HL-60 (cell line): ENCODE measurements around the gene FAM170B.

ENCODE experiments used
- DNase-seq, 2 experiments: peaks; one replicate each; pipeline ENCODE4 v3.0.0-alpha.2; 2010 to 2020; ENCODE audit warnings: low read depth in 1 of 2, low spot score in 1 of 2
- H3K27ac ChIP-seq: fragments of 250-450 bp; sonication (Bioruptor Pico); replicated peaks from 2 replicates; pipeline ENCODE4 v1.5.1; 2020; ENCODE audit warnings: mild to moderate bottlenecking, moderate library complexity
- H3K27me3 ChIP-seq: fragments of 250-450 bp; sonication (Bioruptor Pico); 2 replicates; pipeline ENCODE4 v1.5.1; 2021; ENCODE audit warnings: mild to moderate bottlenecking, moderate library complexity; ENCODE audit not compliant: insufficient read depth, poor library complexity, severe bottlenecking
- H3K4me3 ChIP-seq: replicated peaks from 2 replicates; pipeline ENCODE4 v1.5.1; 2011; ENCODE audit warnings: mild to moderate bottlenecking, control low read depth, low read length; ENCODE audit not compliant: insufficient read depth
- GABPA ChIP-seq: IDR thresholded peaks from 2 replicates; pipeline ENCODE4 v1.6.1; 2012; ENCODE audit warnings: low read depth
- POLR2AphosphoS5 ChIP-seq: IDR thresholded peaks from 2 replicates; pipeline ENCODE4 v1.6.1; 2012; ENCODE audit warnings: low read depth
- SPI1 ChIP-seq: IDR thresholded peaks from 2 replicates; pipeline ENCODE4 v1.6.1; 2012; ENCODE audit warnings: low read depth, mild to moderate bottlenecking, borderline replicate concordance
- TF ChIP-seq, protein P1 (sequence below): IDR thresholded peaks from one replicate; pipeline ENCODE4 v1.5.1; 2011; ENCODE audit warnings: low read length, control low read depth, inconsistent platforms; ENCODE audit not compliant: insufficient read depth
- TF ChIP-seq, protein P2 (sequence below): IDR thresholded peaks from 2 replicates; pipeline ENCODE4 v1.6.1; 2012; ENCODE audit warnings: low read depth; ENCODE audit not compliant: insufficient replicate concordance

Gene FAM170B

DNA sequence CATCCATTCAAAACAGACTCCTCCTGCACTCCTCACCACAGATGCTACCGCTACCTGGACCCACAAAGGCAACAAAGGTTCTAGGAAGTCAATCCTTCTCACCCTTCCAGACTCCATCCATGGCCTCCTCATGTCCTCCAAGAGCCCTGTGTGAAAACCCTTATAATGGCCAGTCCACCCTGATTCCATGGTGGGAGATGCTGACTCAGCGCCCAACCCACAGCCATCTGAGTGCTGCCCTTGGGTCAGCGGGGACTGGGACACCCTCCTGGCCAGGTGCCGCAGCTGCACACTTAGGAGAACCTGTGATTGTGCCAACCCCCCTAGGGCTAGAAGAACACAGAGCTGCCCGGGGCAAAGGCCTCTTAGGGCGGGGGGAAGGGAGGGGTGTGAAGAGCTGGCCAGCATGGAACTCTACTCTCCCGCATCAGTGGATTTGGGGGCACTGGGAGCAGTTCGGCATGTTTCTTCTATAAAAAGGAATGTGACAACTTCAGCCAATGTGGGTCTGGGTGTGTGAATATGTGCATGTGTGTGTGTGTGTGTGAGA, 29.0 kb upstream of the FAM170B start:
- Histone ChIP-seq H3K27ac (no peak overlapping the region), H3K4me3 (no peak overlapping the region), H3K27me3 (no peaks in the 10 kb centered on the region)
- DNase-seq = no peak
- TF ChIP-seq SPI1 (no peak), POLR2AphosphoS5 (no peak), GABPA (no peak)
- TF ChIP-seq, protein P1, sequence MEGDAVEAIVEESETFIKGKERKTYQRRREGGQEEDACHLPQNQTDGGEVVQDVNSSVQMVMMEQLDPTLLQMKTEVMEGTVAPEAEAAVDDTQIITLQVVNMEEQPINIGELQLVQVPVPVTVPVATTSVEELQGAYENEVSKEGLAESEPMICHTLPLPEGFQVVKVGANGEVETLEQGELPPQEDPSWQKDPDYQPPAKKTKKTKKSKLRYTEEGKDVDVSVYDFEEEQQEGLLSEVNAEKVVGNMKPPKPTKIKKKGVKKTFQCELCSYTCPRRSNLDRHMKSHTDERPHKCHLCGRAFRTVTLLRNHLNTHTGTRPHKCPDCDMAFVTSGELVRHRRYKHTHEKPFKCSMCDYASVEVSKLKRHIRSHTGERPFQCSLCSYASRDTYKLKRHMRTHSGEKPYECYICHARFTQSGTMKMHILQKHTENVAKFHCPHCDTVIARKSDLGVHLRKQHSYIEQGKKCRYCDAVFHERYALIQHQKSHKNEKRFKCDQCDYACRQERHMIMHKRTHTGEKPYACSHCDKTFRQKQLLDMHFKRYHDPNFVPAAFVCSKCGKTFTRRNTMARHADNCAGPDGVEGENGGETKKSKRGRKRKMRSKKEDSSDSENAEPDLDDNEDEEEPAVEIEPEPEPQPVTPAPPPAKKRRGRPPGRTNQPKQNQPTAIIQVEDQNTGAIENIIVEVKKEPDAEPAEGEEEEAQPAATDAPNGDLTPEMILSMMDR = no peak
- TF ChIP-seq, protein P2, sequence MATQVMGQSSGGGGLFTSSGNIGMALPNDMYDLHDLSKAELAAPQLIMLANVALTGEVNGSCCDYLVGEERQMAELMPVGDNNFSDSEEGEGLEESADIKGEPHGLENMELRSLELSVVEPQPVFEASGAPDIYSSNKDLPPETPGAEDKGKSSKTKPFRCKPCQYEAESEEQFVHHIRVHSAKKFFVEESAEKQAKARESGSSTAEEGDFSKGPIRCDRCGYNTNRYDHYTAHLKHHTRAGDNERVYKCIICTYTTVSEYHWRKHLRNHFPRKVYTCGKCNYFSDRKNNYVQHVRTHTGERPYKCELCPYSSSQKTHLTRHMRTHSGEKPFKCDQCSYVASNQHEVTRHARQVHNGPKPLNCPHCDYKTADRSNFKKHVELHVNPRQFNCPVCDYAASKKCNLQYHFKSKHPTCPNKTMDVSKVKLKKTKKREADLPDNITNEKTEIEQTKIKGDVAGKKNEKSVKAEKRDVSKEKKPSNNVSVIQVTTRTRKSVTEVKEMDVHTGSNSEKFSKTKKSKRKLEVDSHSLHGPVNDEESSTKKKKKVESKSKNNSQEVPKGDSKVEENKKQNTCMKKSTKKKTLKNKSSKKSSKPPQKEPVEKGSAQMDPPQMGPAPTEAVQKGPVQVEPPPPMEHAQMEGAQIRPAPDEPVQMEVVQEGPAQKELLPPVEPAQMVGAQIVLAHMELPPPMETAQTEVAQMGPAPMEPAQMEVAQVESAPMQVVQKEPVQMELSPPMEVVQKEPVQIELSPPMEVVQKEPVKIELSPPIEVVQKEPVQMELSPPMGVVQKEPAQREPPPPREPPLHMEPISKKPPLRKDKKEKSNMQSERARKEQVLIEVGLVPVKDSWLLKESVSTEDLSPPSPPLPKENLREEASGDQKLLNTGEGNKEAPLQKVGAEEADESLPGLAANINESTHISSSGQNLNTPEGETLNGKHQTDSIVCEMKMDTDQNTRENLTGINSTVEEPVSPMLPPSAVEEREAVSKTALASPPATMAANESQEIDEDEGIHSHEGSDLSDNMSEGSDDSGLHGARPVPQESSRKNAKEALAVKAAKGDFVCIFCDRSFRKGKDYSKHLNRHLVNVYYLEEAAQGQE = no peak

DNA sequence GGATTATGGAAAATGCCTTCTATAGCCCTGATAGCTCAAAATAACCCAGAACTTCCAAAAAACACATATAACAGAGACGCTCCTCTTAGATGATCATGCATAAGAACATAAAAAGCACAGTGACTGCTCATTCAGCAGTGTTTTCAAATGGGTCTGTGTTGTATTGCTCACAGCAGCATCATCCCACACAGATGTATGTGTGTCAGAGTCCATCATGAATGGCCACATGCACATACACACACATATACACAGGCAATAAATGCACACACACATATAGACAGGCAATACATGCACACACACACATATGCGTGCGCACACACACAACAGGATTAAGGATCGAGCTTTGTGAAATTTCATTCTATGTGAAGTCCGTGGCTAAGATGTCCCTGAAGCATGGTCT, 28.2 kb upstream of the FAM170B start:
- no peak overlapping the region for H3K27ac ChIP-seq
- TF ChIP-seq, protein P2 = no peak
- no peak for TF ChIP-seq SPI1
- no peak overlapping the region for H3K4me3 ChIP-seq
- H3K27me3 ChIP-seq = no peaks in the 10 kb centered on the region
- DNase-seq = no peak

DNA sequence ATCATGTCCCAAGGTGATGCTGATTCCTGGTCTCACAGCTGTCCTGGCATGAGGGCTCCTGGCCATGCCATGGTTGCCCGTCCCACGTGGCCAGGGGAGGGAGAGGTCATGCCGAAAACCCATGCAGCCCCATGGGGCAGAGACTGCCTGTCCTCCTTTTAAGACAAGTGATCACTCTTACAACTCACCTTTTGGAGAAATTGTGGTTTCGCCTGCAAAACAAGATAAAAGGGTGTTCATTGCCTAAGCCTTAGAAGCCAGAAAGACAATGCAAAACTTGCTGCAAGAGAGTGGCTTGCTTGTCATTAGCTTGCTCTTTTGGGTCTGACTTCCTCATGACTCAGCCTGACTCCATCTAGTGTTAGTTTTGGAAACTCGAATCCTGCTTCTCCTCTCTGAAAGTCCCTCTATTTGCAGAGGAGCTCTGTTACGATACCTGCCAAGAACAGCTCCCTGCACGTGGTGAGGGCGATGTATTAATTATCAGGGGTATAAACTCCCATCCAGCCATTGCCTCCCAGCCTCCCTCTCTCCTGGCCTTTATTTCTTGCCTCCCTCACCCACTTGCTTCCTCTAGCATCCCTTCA, 27.7 kb upstream of the FAM170B start:
- peak in 1 of 2 experiments; percentile 62 for DNase-seq
- TF ChIP-seq, protein P1 = peak; percentile 23
- TF ChIP-seq POLR2AphosphoS5 (no peak), GABPA (no peak), SPI1 (peak; percentile 40; the same call in 1 of the 2 replicates)
- TF ChIP-seq, protein P2 = peak; percentile 6
- H3K27me3 ChIP-seq = no peaks in the 10 kb centered on the region
- H3K27ac ChIP-seq = no peak overlapping the region
- no peak overlapping the region for H3K4me3 ChIP-seq
